ENCODE data around the gene GLB1L2.
"Not testable (repeated sequence)": the region's sequence is repeated elsewhere in the genome, so short reads cannot be mapped to it uniquely, and the experiment has no call there.

The GLB1L2 gene

DNA sequence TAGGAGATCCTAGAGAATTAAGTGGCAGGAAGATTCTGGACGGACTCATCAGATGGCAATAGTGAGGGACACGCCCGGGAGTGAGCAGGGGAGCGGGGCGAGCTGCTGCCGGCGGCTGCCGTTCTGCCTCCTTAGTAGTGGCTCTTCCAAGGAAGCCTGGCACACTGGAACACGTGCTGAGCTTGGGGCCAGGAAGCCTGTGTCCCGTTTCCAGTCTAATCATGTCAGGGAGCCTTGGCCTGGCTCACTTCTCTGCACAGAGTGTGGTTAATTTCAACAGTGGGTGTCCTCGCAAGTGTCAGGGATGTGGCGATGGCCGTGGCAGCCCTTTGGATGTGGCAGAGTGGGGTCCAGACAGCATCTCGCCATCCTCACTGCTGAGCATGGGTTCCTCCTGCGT lies 39.1 kb upstream of the GLB1L2 start:
- H3K4me3 ChIP-seq (ENCODE audit: low read length), result no peak overlapping the region
- H3K9ac ChIP-seq (ENCODE audit: low read depth, low read length), result no peak overlapping the region
- peaks cover 7% of the 10 kb centered on the region; the same call in 1 of the 2 replicates for H3K4me1 ChIP-seq (ENCODE audit: insufficient read depth, low read length)
- H3K36me3 ChIP-seq (ENCODE audit: insufficient read depth, low read length), result no peaks in the 10 kb centered on the region; the same call in 1 of the 2 replicates
- no peaks in the 10 kb centered on the region for H3K9me3 ChIP-seq (ENCODE audit: insufficient read depth, low read depth, low read length)
- no peak overlapping the region for H3K27ac ChIP-seq (ENCODE audit: low read depth, low read length)
- no peaks in the 10 kb centered on the region for H3K27me3 ChIP-seq (ENCODE audit: insufficient read depth, low read length)
- 89% methylated on average over 15 of the region's 15 CpGs for WGBS

DNA sequence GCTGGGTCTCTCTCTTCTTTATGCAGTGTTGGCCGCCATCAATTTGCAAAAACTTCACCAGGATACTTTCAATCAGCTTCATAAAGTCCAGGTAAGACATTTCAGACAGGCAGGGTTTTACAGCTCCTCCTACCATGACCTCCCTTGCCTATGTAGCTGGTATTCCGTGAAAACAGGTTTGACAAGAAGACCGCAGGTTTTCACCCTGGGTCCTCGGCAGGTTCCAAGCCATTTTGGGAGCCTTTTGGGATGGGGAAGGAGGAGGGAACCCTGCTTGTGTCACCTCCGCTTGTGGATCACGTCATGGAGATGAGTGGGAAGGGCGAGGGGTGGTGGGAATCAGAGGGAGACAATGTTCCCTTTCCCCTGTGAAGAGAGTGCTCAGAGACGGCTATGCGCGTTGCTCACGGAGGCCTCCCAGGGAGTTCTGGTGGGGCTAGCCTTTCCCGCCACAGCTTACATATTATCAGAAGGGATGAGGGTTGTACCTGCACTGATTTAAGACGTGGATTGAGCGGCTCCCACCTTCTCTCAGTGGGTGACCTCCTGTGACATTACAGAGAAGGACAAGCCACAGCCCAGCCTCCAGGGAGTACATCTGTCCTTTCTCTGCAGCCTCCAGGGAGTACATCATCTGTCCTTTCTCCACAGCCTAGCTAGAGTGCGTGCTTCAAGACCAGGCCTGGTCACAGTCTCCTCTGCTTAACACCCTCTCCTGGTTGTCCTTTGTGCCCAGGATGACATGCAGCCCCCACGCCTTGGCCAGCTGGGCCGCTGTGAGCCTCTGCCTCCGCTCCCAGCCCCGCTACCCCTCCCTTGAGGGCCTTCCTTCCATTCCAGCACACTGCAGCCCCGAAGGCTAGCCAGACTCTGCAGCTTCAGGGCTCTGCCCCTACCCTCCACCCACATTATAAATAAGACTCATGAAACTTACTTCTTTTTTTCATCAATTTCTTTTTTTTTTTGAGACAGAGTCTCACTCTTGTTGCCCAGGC lies 38.4 kb upstream of the GLB1L2 start:
- Histone ChIP-seq H3K4me1 (ENCODE audit: insufficient read depth, low read length) (peaks cover 4% of the 10 kb centered on the region; the same call in 1 of the 2 replicates), H3K9me3 (ENCODE audit: insufficient read depth, low read depth, low read length) (no peaks in the 10 kb centered on the region), H3K36me3 (ENCODE audit: insufficient read depth, low read length) (no peaks in the 10 kb centered on the region; the same call in 1 of the 2 replicates), H3K27ac (ENCODE audit: low read depth, low read length) (no peak overlapping the region), H3K9ac (ENCODE audit: low read depth, low read length) (no peak overlapping the region), H3K27me3 (ENCODE audit: insufficient read depth, low read length) (no peaks in the 10 kb centered on the region), H3K4me3 (ENCODE audit: low read length) (no peak overlapping the region)
- WGBS, result 88% methylated on average over 20 of the region's 20 CpGs

DNA sequence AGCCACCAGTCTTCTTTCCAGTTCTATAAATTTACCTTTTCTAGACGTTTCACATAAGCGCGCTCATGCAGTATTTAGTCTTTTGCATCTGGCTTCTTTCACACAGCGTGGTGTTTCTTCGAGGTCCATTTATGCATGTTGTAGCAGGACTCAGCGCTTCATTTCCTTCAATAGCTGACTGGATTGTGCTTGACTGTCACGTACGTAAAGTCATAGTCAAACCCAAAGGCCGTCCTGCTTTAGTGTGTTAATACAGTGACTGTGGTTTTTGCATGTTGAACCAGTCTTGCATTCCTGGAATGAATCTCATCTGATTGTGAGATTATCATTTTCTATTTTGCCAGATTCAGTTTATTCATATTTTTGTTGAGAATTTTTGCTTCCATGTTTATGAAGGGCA lies 37.1 kb upstream of the GLB1L2 start:
- Histone ChIP-seq H3K27ac (ENCODE audit: low read depth, low read length) (no peak overlapping the region), H3K4me3 (ENCODE audit: low read length) (no peak overlapping the region), H3K36me3 (ENCODE audit: insufficient read depth, low read length) (no peaks in the 10 kb centered on the region; the same call in 1 of the 2 replicates), H3K9ac (ENCODE audit: low read depth, low read length) (no peak overlapping the region), H3K4me1 (ENCODE audit: insufficient read depth, low read length) (peaks cover under 1% of the 10 kb centered on the region; the same call in 1 of the 2 replicates), H3K9me3 (ENCODE audit: insufficient read depth, low read depth, low read length) (no peaks in the 10 kb centered on the region), H3K27me3 (ENCODE audit: insufficient read depth, low read length) (no peaks in the 10 kb centered on the region)
- 79% methylated on average over 9 of the region's 9 CpGs for WGBS

DNA sequence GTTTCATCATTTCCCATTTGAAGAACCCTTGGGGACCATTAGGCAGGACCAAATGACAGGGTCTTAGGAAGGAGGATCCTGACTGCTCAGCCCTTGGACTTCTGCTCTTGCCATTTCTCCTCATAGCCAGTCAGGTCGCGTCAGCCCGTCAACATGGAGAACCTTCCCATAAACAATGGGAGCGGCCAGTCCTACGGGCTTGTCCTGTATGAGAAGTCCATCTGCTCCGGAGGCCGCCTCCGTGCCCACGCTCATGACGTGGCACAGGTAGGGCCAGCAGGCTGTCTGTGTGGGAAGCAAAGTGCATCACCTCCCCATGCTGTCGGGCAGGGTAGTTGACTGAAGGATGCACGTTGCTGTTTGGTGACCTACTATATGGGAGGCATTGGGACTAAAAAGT lies 19.6 kb upstream of the GLB1L2 start:
- Histone ChIP-seq H3K27me3 (ENCODE audit: insufficient read depth, low read length) (no peaks in the 10 kb centered on the region), H3K36me3 (ENCODE audit: insufficient read depth, low read length) (peaks cover 5% of the 10 kb centered on the region; the same call in 1 of the 2 replicates), H3K9me3 (ENCODE audit: insufficient read depth, low read depth, low read length) (peaks cover 6% of the 10 kb centered on the region; the same call in 1 of the 2 replicates), H3K27ac (ENCODE audit: low read depth, low read length) (no peak overlapping the region), H3K4me1 (ENCODE audit: insufficient read depth, low read length) (no peaks in the 10 kb centered on the region), H3K9ac (ENCODE audit: low read depth, low read length) (no peak overlapping the region), H3K4me3 (ENCODE audit: low read length) (no peak overlapping the region)
- 89% methylated on average over 12 of the region's 12 CpGs for WGBS

DNA sequence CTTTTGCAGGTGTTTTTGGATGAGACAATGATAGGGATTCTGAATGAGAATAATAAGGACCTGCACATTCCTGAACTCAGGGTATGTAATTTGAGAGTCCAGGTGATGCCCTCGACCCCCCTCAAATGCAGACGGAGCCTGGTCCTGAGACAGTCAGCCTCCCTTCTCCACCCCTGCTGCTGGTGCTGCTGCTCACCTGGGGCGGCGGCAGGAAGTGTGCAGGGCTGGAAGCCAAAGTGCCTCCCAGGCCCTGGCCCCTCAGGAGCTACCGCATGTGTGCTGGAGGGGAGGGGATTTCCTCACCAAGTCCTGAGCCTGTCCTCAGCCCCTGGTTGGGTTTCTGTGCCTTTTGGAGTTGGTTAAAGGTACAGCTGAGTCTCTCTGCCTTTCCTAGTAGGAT lies 19.0 kb upstream of the GLB1L2 start:
- Histone ChIP-seq H3K4me3 (ENCODE audit: low read length) (no peak overlapping the region), H3K36me3 (ENCODE audit: insufficient read depth, low read length) (peaks cover 4% of the 10 kb centered on the region; the same call in 1 of the 2 replicates), H3K4me1 (ENCODE audit: insufficient read depth, low read length) (no peaks in the 10 kb centered on the region), H3K27me3 (ENCODE audit: insufficient read depth, low read length) (no peaks in the 10 kb centered on the region), H3K27ac (ENCODE audit: low read depth, low read length) (no peak overlapping the region), H3K9ac (ENCODE audit: low read depth, low read length) (no peak overlapping the region), H3K9me3 (ENCODE audit: insufficient read depth, low read depth, low read length) (peaks cover 12% of the 10 kb centered on the region; the same call in 1 of the 2 replicates)
- WGBS, result 88% methylated on average over 5 of the region's 5 CpGs

DNA sequence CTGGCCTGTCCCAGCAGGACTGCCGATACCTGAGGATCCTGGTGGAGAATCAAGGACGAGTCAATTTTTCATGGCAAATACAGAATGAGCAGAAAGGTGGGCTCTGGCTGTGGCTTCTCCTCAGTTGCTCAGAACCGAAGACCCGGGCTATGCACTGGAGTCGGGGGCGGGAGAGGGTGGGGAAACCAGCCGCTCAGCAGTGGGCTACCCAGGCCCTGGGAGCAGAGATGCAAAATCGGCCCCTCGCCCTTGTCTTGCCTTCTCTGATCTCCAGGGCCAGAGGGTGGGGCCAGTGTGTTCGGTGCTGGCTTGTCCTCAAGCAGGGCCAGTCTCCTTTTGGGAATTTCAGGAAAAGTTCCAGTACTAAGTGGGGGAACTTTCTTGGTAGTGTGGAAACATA lies 18.4 kb upstream of the GLB1L2 start:
- 0 out of 2 replicates have a peak, but pooled peaks cover 2% of the 10 kb centered on the region for H3K36me3 ChIP-seq (ENCODE audit: insufficient read depth, low read length)
- H3K9ac ChIP-seq (ENCODE audit: low read depth, low read length), result no peak overlapping the region
- no peak overlapping the region for H3K4me3 ChIP-seq (ENCODE audit: low read length)
- WGBS, result 88% methylated on average over 10 of the region's 10 CpGs
- H3K27ac ChIP-seq (ENCODE audit: low read depth, low read length), result no peak overlapping the region
- H3K27me3 ChIP-seq (ENCODE audit: insufficient read depth, low read length), result no peaks in the 10 kb centered on the region
- peaks cover 13% of the 10 kb centered on the region; the same call in 1 of the 2 replicates for H3K9me3 ChIP-seq (ENCODE audit: insufficient read depth, low read depth, low read length)
- H3K4me1 ChIP-seq (ENCODE audit: insufficient read depth, low read length), result no peaks in the 10 kb centered on the region

DNA sequence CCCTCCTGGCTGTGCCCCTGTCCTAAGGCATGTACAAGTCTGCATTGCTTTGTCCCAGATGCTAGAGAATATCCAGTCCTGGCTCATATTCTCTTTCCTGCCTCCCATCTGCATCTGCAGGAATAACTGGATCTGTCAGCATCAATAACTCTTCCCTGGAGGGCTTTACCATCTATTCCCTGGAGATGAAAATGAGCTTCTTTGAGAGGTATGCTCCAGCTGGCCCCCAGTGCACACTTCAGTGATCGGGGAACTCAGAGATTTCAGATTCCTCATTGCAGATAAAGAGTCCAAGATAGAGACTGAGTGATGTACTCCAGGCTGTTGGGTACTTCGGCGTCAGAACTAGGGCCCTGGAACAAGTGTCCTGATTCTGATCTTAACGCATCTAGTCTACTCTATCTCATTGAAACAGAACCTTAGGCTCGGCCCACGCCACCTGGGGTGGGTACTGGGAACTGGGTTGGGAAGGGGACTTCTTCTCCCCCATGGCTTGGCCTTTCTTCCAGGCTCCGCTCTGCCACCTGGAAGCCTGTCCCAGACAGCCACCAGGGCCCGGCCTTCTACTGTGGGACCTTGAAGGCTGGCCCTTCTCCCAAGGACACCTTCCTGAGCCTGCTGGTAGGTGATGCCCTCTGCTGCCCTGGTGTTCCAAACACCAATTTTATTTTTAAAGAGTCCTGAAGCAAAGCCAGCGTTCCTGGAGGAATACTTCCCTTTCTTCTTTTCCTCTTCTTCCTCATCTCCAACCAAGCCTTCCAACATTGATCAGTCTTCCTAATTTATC lies 17.8 kb upstream of the GLB1L2 start:
- Histone ChIP-seq H3K9me3 (ENCODE audit: insufficient read depth, low read depth, low read length) (peaks cover 13% of the 10 kb centered on the region; the same call in 1 of the 2 replicates), H3K4me3 (ENCODE audit: low read length) (no peak overlapping the region), H3K9ac (ENCODE audit: low read depth, low read length) (no peak overlapping the region), H3K27me3 (ENCODE audit: insufficient read depth, low read length) (no peaks in the 10 kb centered on the region), H3K27ac (ENCODE audit: low read depth, low read length) (no peak overlapping the region), H3K4me1 (ENCODE audit: insufficient read depth, low read length) (no peaks in the 10 kb centered on the region), H3K36me3 (ENCODE audit: insufficient read depth, low read length) (peaks cover 3% of the 10 kb centered on the region; the same call in 1 of the 2 replicates)
- WGBS, result 83% methylated on average over 9 of the region's 9 CpGs

DNA sequence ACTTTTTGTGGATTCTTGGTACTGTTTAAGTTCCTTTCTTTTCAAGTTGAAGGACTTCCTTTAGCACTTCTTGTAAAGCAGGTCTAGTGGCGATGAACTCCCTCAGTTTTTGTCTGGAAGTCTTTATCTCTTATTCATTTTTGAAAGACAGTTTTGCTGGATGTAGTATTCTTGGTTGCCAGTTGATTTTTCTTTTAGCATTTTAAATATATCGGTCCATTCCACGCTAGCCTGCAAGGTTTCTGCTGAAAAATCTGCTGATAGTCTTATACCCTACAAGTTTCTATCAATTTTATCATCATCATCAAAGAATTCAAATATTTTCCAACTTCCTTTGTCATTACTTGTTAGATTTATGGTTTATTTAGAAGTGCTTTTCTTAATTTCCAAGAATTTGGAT lies 14.7 kb upstream of the GLB1L2 start:
- no peaks in the 10 kb centered on the region for H3K27me3 ChIP-seq (ENCODE audit: insufficient read depth, low read length)
- H3K4me1 ChIP-seq (ENCODE audit: insufficient read depth, low read length), result no peaks in the 10 kb centered on the region
- 95% methylated on average over 3 of the region's 3 CpGs for WGBS
- no peak overlapping the region for H3K4me3 ChIP-seq (ENCODE audit: low read length)
- H3K9me3 ChIP-seq (ENCODE audit: insufficient read depth, low read depth, low read length), result peaks cover 13% of the 10 kb centered on the region; the same call in 1 of the 2 replicates
- H3K36me3 ChIP-seq (ENCODE audit: insufficient read depth, low read length), result peaks cover 12% of the 10 kb centered on the region; the same call in 1 of the 2 replicates
- no peak overlapping the region for H3K9ac ChIP-seq (ENCODE audit: low read depth, low read length)
- no peak overlapping the region for H3K27ac ChIP-seq (ENCODE audit: low read depth, low read length)

DNA sequence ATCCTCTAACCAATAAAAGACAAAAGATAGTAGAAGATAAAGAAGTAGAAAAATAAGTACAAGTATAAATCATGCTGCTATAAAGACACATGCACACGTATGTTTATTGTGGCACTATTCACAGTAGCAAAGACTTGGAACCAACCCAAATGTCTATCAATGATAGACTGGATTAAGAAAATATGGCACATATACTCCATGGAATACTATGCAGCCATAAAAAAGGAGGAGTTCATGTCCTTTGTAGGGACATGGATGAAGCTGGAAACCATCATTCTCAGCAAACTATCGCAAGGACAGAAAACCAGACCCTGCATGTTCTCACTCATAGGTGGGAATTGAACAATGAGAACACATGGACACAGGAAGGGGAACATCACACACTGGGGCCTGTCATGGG lies 10.4 kb upstream of the GLB1L2 start:
- H3K27ac ChIP-seq (ENCODE audit: low read depth, low read length); H3K4me3 ChIP-seq (ENCODE audit: low read length); H3K9ac ChIP-seq (ENCODE audit: low read depth, low read length); H3K27me3 ChIP-seq (ENCODE audit: insufficient read depth, low read length); H3K4me1 ChIP-seq (ENCODE audit: insufficient read depth, low read length): not testable (repeated sequence)
- no CpG with 5 or more reads among the region's 2 CpGs for WGBS
- H3K36me3 ChIP-seq (ENCODE audit: insufficient read depth, low read length), result peaks cover 12% of the 10 kb centered on the region; the same call in 1 of the 2 replicates
- H3K9me3 ChIP-seq (ENCODE audit: insufficient read depth, low read depth, low read length), result peaks cover 13% of the 10 kb centered on the region; the same call in 1 of the 2 replicates

DNA sequence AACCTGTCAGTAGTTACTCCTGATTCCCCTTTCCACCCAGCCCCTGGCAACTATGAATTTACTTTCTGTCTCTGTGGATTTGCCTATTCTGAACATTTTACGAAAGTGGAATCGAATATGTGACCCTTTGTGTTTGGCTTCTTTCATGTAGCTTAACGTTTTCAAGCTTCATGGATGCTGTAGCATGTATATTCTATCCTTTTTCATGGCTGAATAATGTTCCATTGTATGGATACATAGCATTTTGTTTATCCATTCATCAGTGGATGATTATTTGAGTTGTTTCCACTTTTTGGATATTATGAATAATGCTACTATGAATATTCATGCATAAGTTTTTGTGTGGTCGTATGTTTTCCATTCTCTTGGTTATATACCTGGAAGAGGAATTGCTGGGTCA lies 9.2 kb upstream of the GLB1L2 start:
- Histone ChIP-seq H3K27ac (ENCODE audit: low read depth, low read length) (no peak overlapping the region), H3K4me1 (ENCODE audit: insufficient read depth, low read length) (no peaks in the 10 kb centered on the region), H3K4me3 (ENCODE audit: low read length) (no peak overlapping the region), H3K9ac (ENCODE audit: low read depth, low read length) (no peak overlapping the region), H3K36me3 (ENCODE audit: insufficient read depth, low read length) (peaks cover 12% of the 10 kb centered on the region; the same call in 1 of the 2 replicates), H3K27me3 (ENCODE audit: insufficient read depth, low read length) (no peaks in the 10 kb centered on the region), H3K9me3 (ENCODE audit: insufficient read depth, low read depth, low read length) (peaks cover 4% of the 10 kb centered on the region; the same call in 1 of the 2 replicates)
- 92% methylated on average over 4 of the region's 4 CpGs for WGBS

DNA sequence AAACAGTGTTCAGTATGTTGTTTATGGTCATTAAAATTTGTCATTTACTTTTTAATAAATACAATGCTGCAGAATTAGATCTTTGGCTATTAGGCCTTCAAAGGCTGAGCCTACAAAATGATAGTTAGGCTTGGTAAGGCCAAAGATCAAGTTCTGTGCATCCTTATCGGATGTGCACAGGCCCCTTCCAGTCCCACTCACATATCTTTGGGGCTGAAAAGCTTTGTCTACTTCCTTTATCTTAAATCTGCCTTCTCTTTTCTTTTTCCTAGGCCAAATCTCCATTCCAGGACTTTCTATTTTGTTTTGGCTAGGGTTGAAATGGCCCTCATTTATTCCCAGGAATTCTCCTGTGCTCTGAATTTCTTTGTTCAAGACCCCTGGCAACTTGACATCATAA lies 3.4 kb upstream of the GLB1L2 start:
- Histone ChIP-seq H3K36me3 (ENCODE audit: insufficient read depth, low read length) (no peaks in the 10 kb centered on the region), H3K9ac (ENCODE audit: low read depth, low read length) (no peak overlapping the region), H3K4me3 (ENCODE audit: low read length) (no peak overlapping the region), H3K27ac (ENCODE audit: low read depth, low read length) (no peak overlapping the region), H3K9me3 (ENCODE audit: insufficient read depth, low read depth, low read length) (no peaks in the 10 kb centered on the region), H3K4me1 (ENCODE audit: insufficient read depth, low read length) (peaks cover 17% of the 10 kb centered on the region), H3K27me3 (ENCODE audit: insufficient read depth, low read length) (peaks cover 38% of the 10 kb centered on the region)
- WGBS, result 97% methylated on average over 1 of the region's 1 CpG
